Peyer's patch (tissue), 4 donors: Measurements from ENCODE around the gene CHMP1B.

Experiments
- CTCF ChIP-seq, 6 experiments: fragments of 450-650 bp in 4 of 6; fragments of 200-600 bp in 2 of 6; sonication (generic) in 1 of 6; IDR thresholded peaks; one replicate each; pipeline ENCODE4 v1.5.1; 2017 to 2019; ENCODE audit warnings: antibody characterized with exemption in 6 of 6, mild to moderate bottlenecking in 3 of 6, moderate library complexity in 1 of 6
- POLR2A ChIP-seq, 2 donors: fragments of 450-650 bp; IDR thresholded peaks; one replicate each; pipeline ENCODE4 v1.5.1; 2017; ENCODE audit warnings: antibody characterized with exemption in 2 of 2, mild to moderate bottlenecking in 2 of 2, moderate library complexity in 2 of 2

- no peak for TF ChIP-seq POLR2A (IDR thresholded peaks at IDR 0.05)
- TF ChIP-seq CTCF (IDR thresholded peaks at IDR 0.05): no peak
Observed at GRCh38 chr18:11840493-11840892, 10.7 kb upstream of the CHMP1B start.
